Glutamatergic neuron (in vitro differentiated cells): Measurements from ENCODE around the gene L3MBTL4. TPM values are rescaled to one million over a fixed set of nuclear protein-coding genes. Genes with fewer than 3 reads are reported as not detected.

ENCODE experiments used
- DNase-seq: peaks from one replicate; pipeline ENCODE4 v3.0.0; 2022
- H3K27ac Mint-ChIP-seq: one replicate; pipeline ENCODE4 v1.8.0; 2020; ENCODE audit warnings: mild to moderate bottlenecking, mixed read lengths, inconsistent platforms; ENCODE audit not compliant: unreplicated experiment
- H3K27me3 Mint-ChIP-seq: one replicate; pipeline ENCODE4 v1.8.0; 2020; ENCODE audit warnings: mild to moderate bottlenecking, moderate library complexity, mixed read lengths, inconsistent platforms; ENCODE audit not compliant: unreplicated experiment
- H3K36me3 Mint-ChIP-seq: one replicate; pipeline ENCODE4 v1.8.0; 2020; ENCODE audit warnings: mild to moderate bottlenecking, mixed read lengths, inconsistent platforms; ENCODE audit not compliant: unreplicated experiment
- H3K4me1 Mint-ChIP-seq: one replicate; pipeline ENCODE4 v1.8.0; 2020; ENCODE audit warnings: mild to moderate bottlenecking, low read depth, mixed read lengths, inconsistent platforms; ENCODE audit not compliant: unreplicated experiment
- H3K4me3 Mint-ChIP-seq: one replicate; pipeline ENCODE4 v1.8.0; 2020; ENCODE audit warnings: mild to moderate bottlenecking, mixed read lengths, inconsistent platforms; ENCODE audit not compliant: unreplicated experiment
- H3K9me3 Mint-ChIP-seq: one replicate; pipeline ENCODE4 v1.8.0; 2020; ENCODE audit warnings: mild to moderate bottlenecking, moderate library complexity, mixed read lengths, inconsistent platforms; ENCODE audit not compliant: unreplicated experiment
- CTCF ChIP-seq: fragments of 200-600 bp; sonication (generic); IDR thresholded peaks from one replicate; pipeline ENCODE4 v1.5.0; 2021; ENCODE audit not compliant: partially characterized antibody, unreplicated experiment
- total RNA-seq: library from RNA; stranded (reverse); fragmentation: NEBNext Ultra II Directional; extraction: Animal tissue kit (Norgen Biotek cat#: 25700); gene quantifications from one replicate; pipeline ENCODE4 v1.2.1, GENCODE V29; 2021; ENCODE audit not compliant: unreplicated experiment

L3MBTL4 gene
- total RNA-seq, 1 donor from 2014 or later: 0.32 TPM

DNA sequence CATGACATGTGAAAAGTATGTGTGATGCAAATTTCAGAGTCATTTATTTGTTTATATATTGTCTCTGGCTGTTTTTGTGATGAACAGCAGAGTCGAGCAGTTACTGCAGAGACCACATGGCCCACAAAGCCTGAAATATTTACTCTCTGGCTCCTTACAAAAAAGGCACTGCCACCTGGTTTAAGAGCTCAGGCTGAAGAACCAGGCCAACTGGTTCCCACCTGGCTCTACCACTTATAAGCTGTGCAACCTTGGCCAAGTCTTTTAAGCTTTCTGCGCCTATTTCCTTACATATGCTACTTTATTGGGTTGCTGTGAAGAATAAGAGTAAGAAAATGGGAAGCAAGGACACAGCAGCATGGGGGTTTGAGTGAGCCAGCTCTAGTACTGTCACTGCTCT is 207.6 kb downstream of the L3MBTL4 start:
- Mint-ChIP-seq H3K4me1 (no peaks in the 10 kb centered on the region), H3K36me3 (no peaks in the 10 kb centered on the region), H3K9me3 (no peaks in the 10 kb centered on the region), H3K27me3 (no peaks in the 10 kb centered on the region), H3K4me3 (no peak overlapping the region), H3K27ac (no peak overlapping the region)
- no peak for DNase-seq
- no peak for TF ChIP-seq CTCF

GRCh38 chr18:6205706-6206105 is 209.0 kb downstream of the L3MBTL4 start:
- no peaks in the 10 kb centered on the region for H3K9me3 Mint-ChIP-seq
- H3K27me3 Mint-ChIP-seq: no peaks in the 10 kb centered on the region
- H3K4me1 Mint-ChIP-seq: no peaks in the 10 kb centered on the region

DNA sequence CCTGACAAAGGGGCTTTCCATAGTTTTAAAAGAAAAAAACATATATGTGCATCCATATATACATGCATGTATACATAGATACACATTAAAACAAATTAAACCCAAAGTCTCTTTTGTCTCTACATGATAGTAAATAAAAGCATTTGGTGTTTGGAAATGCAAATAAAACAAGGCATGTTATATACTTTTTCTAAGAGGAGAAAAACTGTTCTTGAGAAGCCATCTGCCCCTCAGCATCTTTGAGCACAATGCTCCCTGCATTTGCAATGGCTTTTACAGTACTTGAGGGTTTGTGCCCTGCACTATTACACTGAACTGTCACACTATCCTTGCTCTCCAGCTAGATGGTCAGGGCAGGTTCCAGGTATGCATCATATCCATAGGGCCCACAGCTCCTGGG is 210.2 kb downstream of the L3MBTL4 start:
- Mint-ChIP-seq H3K27ac (no peak overlapping the region), H3K27me3 (no peaks in the 10 kb centered on the region), H3K36me3 (no peaks in the 10 kb centered on the region), H3K4me3 (no peak overlapping the region), H3K4me1 (no peaks in the 10 kb centered on the region), H3K9me3 (no peaks in the 10 kb centered on the region)
- no peak for DNase-seq
- no peak for TF ChIP-seq CTCF

More at GRCh38 chr18:6205706-6206105, 209.0 kb downstream of the L3MBTL4 start:
- DNase-seq: no peak
- Mint-ChIP-seq H3K4me3 (no peak overlapping the region), H3K27ac (no peak overlapping the region), H3K36me3 (no peaks in the 10 kb centered on the region)
- TF ChIP-seq CTCF: no peak

GRCh38 chr18:6203791-6204190 is 210.9 kb downstream of the L3MBTL4 start:
- no peak for TF ChIP-seq CTCF
- H3K9me3 Mint-ChIP-seq: no peaks in the 10 kb centered on the region

DNA sequence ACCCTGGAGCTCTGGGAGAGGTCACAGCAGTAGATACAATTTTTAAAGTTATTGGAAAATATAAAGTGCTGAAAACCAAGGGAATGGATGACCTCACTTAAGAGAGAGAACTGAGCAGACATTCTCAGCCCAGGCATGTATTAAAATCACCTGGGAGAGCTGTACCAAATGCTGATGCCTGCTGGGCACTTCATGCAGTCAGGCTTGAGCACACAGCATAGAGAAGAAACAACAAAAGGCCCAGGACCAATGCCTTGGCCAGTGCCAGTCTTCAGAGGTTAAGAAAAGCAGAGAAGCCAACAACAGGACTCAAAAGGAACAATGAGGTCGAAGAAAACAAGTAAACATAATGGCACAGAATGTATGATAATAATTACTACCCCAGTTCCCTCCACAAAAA is 211.8 kb downstream of the L3MBTL4 start:
- Mint-ChIP-seq H3K4me1 (no peaks in the 10 kb centered on the region), H3K27me3 (no peaks in the 10 kb centered on the region), H3K4me3 (no peak overlapping the region), H3K9me3 (no peaks in the 10 kb centered on the region), H3K36me3 (no peaks in the 10 kb centered on the region), H3K27ac (no peak overlapping the region)
- no peak for TF ChIP-seq CTCF
- DNase-seq: no peak

More at GRCh38 chr18:6203791-6204190, 210.9 kb downstream of the L3MBTL4 start:
- H3K4me1 Mint-ChIP-seq: no peaks in the 10 kb centered on the region
- no peak overlapping the region for H3K27ac Mint-ChIP-seq
- no peaks in the 10 kb centered on the region for H3K27me3 Mint-ChIP-seq
- no peak for DNase-seq
- H3K4me3 Mint-ChIP-seq: no peak overlapping the region
- H3K36me3 Mint-ChIP-seq: no peaks in the 10 kb centered on the region
